NCI-H524 (cell line): Measurements from ENCODE around the gene RAB12.
"Not testable (repeated sequence)": the region's sequence is repeated elsewhere in the genome, so short reads cannot be mapped to it uniquely, and the experiment has no call there.

Source experiments
- DNase-seq, 2 experiments: peaks; one replicate each; lab custom pipeline; 2025; lab: John Stamatoyannopoulos, UW

The RAB12 gene, protein sequence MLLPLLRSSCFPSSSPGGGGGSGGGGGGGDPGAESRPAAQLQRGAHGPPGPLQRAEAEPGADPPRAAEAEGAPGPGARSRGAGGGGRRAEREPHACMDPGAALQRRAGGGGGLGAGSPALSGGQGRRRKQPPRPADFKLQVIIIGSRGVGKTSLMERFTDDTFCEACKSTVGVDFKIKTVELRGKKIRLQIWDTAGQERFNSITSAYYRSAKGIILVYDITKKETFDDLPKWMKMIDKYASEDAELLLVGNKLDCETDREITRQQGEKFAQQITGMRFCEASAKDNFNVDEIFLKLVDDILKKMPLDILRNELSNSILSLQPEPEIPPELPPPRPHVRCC

DNA sequence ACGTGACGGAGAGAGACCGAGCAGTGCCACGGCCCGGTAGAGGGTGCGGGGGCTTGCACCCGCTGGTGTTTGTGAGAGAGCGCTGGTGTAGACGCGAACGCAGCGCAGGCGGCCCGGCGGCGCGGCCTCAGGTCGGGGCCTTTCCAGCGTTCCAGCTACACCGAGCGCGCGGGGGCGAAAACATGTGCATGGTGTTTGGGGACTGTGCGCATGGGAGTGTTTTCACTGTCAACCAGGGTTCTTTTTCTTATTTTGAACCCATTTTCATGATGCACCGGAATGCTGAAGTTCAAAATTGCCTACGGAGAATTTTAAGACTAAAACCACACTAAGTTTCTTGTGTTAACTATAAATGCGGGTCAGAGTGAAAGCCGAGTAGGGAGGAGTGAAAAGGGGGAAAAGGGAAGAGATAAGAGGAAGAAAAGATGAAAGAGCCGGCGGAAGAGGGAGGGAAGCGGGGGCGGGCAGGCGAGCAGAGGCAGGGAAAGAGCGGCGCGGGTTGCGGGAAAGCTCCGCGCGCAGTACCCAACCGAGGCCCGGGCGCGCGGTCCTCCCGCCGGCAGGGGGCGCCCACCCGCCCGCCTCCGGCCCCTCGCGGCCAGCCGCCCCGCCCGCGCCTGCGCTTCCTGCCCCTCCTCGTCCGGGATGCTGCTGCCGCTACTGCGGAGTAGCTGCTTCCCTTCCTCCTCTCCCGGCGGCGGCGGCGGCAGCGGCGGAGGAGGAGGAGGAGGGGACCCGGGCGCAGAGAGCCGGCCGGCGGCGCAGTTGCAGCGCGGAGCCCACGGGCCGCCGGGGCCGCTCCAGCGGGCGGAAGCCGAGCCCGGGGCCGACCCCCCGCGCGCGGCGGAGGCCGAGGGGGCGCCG is at the start of gene RAB12:
Gene RAB12 (plus strand): TSS at position 643 of the 864 bp plus-strand sequence. CDS start 3 bp downstream, at position 646.
- peak; percentile 14 to 75 for DNase-seq

DNA sequence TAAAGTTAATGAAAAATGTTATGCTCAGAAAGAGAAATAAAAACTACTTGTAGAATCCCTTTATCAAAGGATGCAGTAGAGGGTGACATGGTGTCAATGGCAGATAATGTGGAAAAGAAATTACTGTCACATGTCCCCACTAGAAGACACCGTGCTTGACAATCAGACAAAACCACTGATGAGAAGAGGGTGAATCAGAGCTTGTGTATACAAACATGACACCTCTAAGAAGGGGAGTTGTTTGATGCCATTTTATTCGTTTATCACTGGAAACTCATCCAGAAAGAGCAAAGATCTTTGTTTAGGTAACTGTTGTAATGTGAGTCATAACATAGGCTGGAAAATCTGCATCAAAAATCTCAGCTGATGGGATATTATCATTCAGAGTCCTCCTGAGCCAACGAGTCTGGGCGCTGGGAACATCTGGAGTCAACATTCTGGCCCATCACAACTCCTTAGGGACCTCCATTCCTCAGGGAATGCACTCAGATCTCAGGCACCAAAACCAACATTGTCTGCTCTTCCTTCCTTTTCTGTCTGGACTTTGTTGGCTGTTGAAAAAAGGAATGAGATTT is 49.5 kb upstream of the RAB12 start:
- no peak for DNase-seq

DNA sequence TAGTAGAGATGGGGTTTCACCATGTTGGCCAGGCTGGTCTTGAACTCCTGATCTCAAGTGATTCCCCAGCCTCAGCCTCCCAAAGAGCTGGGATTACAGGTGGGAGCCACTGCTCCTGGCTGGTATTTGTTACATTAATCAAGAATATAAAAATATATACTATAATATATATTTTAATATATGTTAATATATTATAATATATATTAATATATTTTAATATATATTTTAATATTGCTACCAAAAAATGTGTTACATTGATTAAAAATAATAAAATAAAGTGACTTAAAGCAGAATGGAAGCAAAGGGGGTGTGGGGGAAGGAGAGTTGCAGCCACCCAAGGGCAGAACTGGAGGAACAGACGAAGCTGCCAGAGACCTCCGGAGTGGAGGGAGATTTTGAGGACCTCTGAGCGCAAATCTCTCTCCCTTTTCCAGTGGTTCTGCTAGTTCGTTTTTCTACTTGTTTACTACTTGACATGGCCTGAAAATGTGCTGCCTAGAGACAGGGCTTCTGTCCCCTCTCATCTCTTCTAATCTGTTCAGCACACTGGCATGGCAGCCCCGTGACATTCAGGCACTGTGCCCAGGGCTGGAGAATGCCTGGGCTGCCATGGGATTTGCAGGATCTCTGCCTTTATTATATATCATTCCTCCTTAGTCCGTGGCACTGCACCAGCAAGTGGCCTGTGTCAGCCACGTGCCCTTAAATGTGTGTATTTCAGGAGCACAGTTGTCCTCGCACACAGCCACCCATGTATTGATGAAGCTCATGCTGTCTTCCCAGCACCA is 47.9 kb upstream of the RAB12 start:
- no peak for DNase-seq

DNA sequence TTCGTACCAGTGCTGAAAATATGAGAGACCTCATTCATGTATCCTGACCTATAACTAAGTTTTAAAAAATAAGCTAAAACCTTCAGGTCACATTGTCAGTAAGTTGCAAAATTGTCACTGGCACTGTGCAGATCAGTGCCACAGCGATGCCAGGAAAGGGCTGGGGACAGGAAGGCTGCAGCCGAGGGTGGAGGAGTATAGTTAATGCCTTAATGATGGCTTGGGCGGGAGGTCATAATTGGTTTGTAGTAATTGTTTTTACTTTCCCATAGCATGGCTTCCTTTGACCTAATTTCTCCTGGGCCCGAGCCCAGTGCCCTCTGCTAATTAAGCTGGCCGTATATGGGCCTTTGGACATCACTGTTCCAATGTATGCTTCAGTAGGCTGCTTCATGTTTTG is 47.2 kb upstream of the RAB12 start:
- DNase-seq: no peak

DNA sequence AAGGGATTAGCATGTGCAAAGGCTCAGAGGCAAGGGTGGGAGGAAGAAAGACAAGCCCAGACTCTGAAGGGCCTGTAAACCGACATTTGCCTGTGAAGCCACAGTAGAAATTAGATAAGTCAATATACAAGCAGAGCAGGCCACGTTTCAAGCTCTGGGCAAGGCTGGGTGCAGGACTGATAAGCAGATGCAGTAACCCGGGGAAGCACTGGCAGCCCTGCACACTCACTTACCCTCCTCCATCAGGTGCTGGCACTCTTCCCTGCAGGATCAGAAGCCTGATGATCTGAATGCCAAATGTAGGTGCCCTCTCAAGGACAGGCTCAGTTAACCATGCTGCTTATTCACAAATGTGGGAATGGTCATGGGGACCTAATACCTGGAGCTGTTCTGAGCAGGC is 46.3 kb upstream of the RAB12 start:
- no peak for DNase-seq

DNA sequence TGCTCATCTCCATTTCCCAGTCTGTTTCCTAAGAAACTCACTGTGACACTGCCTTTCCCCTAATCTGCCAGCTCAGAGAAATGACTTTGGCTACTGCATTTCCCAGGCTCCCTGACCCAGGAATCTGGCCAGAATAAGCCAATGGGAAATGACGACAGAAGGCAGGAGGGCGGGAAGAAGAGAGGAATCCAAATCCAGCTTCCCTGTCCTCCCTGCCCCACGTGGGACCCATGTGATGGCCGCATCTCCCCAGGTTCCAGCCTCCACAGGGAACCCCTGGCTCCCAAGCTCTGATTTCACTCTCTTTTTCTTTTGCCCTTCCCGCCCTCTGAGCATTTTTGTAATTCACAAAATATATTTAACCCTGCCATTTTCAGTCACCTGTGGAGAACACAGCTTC is 37.8 kb upstream of the RAB12 start:
- DNase-seq: no peak

DNA sequence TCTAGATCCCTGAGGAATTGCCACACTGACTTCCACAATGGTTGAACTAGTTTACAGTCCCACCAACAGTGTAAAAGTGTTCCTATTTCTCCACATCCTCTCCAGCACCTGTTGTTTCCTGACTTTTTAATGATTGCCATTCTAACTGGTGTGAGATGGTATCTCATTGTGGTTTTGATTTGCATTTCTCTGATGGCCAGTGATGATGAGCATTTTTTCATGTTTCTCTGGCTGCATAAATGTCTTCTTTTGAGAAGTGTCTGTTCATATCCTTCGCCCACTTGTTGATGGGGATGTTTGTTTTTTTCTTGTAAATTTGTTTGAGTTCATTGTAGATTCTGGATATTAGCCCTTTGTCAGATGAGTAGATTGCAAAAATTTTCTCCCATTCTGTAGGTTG is 35.5 kb upstream of the RAB12 start:
- not testable (repeated sequence) for DNase-seq

DNA sequence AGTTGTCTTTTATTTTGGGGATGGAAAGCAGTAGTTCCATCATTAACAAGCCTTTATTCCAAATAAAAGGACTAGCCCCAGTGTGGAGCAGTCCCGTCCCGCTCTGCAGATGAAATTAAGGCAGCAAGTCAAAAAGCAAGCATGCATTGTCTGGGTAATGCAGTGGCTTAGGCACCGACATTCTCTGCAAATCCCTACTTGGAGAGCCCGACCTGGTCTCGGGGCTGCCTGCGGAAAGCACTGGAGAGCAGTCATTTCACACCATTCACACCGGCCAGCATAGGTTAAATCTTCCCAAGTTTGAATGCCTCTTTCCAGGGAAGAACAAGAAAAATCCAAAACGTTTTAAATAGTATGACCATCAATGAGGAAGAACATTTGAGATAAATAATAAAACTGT is 24.4 kb upstream of the RAB12 start:
- DNase-seq: no peak

DNA sequence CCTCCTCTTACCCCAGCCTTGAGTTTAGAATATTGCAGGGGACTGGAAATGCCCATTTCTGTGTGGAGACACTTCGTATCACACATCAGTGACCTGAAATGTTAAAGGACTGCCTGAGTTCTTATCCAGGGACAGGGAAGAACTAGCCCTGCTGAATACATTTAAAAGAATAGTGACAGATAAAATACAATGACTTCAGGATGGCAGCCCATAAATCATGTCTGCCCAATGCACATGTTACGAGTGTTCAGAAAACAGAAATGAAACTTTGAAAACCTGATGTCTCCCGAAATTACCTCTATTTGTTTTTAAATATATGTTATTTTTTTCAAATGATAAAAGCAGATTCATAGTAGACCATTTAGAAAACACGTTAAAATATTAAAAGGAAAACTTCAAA is 22.3 kb upstream of the RAB12 start:
- DNase-seq: no peak

DNA sequence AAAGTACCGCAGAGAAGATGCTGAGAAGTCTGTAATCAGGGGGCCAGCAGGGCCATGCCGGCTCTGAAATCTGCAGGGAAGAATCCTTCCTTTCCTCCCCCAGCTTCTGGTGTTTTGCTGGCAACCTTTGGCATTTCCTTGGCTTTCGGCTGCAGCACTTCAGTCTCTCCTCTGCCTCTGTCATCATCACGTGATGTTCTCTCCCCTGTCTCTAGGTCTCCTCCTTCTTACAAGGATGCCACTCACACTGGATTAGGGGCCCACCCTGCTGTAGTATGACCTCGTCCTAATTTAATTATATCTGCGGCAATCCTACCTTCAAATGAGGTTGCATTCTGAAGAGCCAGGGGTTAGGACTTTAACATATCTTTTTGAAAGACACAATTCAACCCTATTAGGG is 13.8 kb upstream of the RAB12 start:
- DNase-seq: no peak

DNA sequence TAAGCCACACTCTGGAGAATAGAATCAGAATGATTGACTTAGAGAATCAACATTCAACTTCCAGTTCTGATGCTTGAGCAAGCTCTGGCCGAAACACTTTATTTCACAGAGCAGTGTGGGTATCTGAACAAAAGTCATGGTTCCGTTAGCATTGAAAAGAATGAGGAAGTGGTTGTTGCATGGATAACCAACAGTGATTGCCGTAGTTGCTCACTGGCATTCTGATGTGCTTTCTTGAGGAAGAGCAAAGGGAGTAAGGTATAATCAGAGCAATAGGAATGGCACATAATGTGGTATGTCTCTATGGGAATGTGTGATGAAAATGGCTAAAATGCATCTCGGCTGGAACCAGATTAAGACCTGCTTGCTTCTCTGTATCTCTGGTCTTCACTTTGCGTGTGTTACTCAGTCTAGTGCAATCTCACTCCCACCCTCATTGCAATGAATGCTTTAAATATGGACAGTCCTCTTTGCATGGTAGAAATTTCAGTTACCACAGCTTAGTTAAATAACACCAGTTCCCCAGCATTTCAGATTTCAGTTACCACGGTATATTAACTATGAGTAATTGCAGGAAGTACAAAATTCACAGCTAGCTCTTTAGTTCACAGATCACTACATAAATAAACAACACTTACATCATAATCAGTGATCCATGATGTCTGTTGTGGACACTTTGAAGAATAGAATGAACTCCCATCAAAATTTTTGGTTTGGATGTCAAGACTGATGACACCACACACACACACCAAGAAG is 7.8 kb upstream of the RAB12 start:
- no peak for DNase-seq

DNA sequence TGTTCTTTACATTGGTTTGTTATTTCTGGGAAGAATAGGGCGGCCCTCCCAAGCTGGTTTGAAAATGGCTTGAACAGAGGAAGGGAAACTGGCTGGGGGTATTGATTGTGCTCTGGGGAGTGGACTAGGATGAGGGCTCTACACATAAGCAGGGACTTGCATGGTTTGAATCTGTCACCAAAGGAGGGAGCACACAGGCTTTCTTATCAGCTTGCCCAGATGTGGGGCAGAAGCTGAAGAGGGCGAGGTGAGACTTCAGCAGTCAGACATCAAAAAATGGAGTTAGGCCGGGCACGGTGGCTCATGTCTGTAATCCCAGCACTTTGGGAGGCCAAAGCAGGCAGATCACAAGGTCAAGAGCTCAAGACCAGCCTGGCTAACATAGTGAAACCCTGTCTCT is 7.2 kb upstream of the RAB12 start:
- DNase-seq: no peak

DNA sequence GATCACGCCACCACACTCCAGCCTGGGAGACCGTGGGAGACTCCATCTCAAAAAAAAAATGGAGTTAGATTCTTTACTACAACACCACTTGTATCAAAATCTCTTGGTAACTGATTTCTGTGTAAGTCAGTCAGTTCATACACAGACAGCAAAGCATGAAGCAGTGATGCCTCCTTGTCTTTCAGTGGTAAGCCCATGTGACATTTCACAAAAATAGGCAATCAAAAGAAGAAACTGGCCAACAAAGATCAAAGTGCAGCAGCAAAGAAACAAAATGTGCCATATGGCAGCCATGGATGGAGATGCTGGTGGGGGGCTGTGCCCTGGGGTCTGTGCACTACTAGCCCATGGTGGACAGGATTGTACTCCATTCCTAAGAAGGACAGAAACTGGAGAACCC is 6.7 kb upstream of the RAB12 start:
- no peak for DNase-seq

DNA sequence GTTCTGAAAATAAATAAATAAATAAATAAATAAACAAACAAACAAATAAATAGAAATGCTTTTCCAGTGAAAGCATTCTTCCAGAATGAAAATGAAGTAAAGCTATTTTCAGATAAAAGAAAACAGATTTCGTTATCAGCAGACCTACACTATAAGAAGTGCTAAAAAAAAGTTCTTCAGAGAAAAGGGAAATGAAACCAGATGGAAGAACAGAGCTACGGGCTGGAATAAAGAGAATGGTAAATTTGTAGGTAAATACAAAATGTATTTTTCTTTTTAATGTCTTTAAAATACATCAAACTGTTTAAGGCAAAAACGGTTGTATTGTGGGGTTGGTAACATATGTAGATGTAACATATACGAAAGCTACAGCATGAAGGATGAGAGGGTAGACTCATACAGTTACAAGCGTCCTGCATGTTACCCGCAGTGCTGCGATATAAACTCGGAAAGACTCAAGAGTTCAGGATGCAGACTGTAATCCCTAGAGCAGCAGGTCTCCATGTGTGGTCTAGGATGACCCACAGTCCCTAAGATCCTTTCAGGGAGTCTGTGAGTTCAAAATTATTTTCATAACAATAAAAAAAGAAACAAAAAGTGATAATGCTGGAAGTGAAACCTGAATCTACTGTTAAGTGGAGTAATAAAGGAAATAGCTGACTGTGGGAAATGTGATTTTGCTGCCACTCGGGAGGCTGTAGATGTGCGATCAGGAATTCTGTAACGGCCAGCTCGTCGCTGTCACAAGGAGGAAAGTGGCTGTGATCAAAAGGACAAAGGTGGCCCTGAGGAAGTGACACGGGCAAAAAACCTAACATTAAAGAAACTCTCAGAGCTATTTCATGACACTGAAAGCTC is 5.3 kb upstream of the RAB12 start:
- no peak for DNase-seq

DNA sequence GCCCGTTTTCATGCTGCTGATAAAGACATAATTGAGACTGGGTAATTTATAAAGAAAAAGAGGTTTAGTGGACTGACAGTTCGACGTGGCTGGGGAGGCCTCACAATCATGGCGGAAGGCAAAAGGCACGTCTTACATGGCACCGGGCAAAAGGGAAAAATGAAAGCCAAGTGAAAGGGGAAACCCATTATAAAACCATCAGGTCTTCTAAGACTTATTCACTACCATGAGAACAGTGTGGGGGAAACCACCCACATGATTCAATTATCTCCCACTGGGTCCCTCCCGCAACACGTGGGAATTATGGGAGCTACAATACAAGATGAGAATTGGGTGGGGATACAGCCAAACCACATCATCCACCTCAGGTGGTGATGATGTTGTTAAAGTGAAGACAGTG is 3.3 kb upstream of the RAB12 start:
- DNase-seq: no peak

DNA sequence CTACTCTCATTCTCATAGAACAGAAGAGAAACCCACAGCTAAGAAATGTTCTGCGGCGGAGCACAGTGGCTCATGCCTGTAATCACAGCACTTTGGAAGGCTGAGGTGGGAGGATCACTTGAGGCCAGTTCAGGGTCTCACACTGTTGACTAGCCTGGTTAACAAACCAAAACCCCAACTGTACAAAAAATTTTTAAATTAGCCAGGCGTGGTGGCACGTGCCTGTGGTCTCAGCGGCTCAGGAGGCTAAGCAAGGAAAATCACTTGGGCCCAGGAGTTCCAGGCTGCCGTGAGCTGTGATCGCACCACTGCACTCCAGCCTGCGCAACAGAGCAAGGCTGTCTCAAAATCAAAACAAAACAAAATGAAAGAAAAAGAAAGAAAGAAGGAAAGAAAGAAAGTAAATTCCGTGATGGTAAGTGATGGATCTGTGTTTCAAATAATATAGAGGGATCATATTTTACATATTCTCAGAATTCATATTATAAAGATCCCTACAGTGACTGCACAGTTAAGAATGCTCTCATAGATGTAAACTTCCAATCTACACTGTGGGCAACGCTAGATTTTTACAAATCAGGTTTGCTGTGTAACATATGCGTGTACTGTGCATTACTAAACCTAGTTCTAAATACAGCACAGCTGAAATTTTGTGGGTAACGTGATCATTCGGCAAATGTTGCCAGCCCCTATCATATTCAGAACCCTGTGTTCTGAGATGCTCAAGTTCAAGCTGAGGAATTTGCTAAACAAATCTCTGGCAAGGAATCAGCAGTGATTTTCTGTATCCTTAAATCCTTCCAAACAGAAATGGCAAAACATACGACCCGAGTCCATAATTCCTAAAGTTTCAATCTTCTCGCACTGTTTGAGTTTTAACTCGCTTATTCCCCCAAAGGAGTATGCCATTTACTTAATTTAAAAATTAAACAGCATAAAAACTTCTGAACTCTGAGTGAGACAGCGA is 1.2 kb upstream of the RAB12 start:
- DNase-seq: no peak

DNA sequence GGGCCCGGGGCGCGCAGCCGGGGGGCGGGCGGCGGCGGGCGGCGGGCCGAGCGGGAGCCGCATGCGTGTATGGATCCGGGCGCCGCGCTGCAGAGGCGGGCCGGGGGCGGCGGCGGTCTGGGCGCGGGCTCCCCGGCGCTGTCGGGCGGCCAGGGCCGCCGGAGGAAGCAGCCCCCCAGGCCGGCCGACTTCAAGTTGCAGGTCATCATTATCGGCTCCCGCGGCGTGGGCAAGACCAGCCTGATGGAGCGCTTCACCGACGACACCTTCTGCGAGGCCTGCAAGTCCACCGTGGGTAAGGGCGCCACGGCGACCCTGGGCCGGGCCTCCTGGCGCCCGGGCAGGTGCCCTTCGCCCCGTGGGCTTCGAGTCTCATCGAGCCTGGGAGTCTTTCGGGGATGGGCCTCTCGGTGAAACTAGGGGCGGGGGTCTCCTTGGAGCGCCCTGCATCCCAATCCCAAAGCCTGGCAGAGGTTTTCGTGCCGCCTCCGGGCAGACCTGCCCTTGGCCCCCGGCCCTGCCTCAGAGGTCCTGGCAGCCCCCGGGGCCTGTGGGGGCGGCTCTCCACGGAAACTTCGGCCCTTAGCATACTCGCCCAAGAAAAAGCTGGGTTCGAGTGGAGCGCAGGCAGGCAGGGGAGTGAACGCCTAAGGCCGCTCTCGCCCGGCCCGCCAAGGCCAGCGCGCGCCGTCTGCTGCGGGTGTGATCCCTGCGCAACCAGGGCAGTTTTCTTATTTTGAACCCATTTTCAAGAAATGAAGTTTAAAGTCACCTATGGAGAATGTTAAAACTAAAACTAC is 622 bp downstream of the RAB12 start:
- DNase-seq: peak in 1 of 2 experiments; percentile 13

DNA sequence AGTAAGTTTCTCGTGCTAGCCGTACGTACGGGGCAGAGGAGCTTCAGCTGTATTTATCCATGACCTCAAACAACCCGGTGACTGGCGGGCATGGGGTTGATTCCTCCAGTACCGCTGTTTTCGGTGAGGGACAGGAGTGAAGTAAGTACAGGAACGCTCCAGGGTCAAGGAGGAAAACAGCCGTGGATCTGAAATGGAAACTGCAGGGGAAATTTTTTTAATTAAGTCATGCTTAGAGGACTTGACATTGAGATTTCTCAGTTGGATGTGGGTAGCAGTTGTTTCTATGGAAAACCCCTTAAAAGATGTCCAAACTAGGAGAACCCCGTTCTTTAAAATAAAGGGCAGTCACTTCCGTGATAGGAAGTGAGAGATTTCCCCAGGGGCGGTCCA is 1.2 kb downstream of the RAB12 start:
- peak in 1 of 2 experiments; percentile 25 for DNase-seq
